ENCODE measurements around the gene PRDX4. TPM values are rescaled to one million over a fixed set of nuclear protein-coding genes. Genes with fewer than 3 reads are reported as not detected.

Gene PRDX4
- total and polyA plus RNA-seq, 12 donors, result 15.3 to 134 (median 38.8) TPM

GRCh38 chrX:23699636-23700194 lies 32.4 kb downstream of the PRDX4 start:
- no peak for TF ChIP-seq CTCF (IDR thresholded peaks at IDR 0.05)
- Histone ChIP-seq H3K27me3 (peaks cover 0 to 7% (median 0%) of the 10 kb centered on the region in 7 donors), H3K4me3 (peak overlapping the region in 2 of 10 donors; percentile 7), H3K9me3 (no peaks in the 10 kb centered on the region), H3K27ac (no peak overlapping the region), H3K36me3 (peaks cover 0 to 43% (median 5%) of the 10 kb centered on the region in 9 donors), H3K4me1 (peaks cover 0 to 2% (median 0%) of the 10 kb centered on the region in 9 donors)
- 20 to 37% methylated on average over 16 of the region's 16 CpGs for WGBS, 2 donors
- ATAC-seq (peak in 5 of 8 donors; percentile 42 to 63 (median 53)), DNase-seq (peak in 1 of 2 donors; percentile 9)
- intact Hi-C loops (cut with DNase I), result loop anchor here in 4 of 10 donors (5.0 to 10.0 kb wide), 4 partner anchors 83 to 365 kb away; partner anchors contain the start of genes APOO (in 2 of the 4), CXorf58 (in 2 of the 4) and SAT1 (in 1 of the 4)

DNA sequence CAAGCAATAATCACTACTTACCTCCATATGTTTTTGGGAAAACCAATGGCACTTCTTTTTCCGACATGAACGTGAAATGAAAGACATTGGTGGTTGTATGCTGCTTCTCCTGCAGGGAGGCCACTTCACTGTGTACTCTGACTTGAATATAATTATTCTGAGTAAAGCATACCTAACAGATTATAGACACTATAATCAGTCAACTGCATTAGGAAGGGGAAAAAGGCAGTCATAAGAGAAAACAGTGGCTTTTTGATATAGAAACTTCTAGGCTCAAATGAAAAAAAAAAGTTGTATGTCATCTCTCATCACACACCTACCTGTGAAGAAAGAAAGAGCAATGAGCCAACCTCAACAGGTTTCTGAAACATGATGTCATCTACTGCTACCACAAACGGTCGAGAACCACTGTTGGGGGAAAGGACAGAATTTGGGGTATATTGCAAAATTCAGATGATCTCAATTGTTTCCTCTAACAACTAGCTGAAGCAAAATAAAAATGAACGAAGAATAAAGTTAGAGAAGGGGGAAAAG lies 37.4 kb downstream of the PRDX4 start:
- ATAC-seq (no peak), DNase-seq (no peak)
- Histone ChIP-seq H3K36me3 (peaks cover 0 to 94% (median 14%) of the 10 kb centered on the region in 9 donors), H3K27me3 (no peaks in the 10 kb centered on the region), H3K9me3 (no peaks in the 10 kb centered on the region), H3K4me1 (no peaks in the 10 kb centered on the region), H3K4me3 (no peak overlapping the region), H3K27ac (no peak overlapping the region)
- intact Hi-C loops (cut with DNase I), result no loop called here
- no peak for TF ChIP-seq CTCF (IDR thresholded peaks at IDR 0.05)
- 90 to 94% methylated on average over 5 of the region's 5 CpGs for WGBS, 2 donors

- Histone ChIP-seq H3K27me3 (no peaks in the 10 kb centered on the region), H3K4me3 (no peak overlapping the region), H3K27ac (no peak overlapping the region), H3K4me1 (no peaks in the 10 kb centered on the region), H3K36me3 (peaks cover 0 to 98% (median 14%) of the 10 kb centered on the region in 9 donors), H3K9me3 (no peaks in the 10 kb centered on the region)
- DNase-seq, result no peak
- no peak for TF ChIP-seq CTCF (IDR thresholded peaks at IDR 0.05)
- intact Hi-C loops (cut with DNase I), result no loop called here
- ATAC-seq, result no peak
- 76 to 97% methylated on average over 5 of the region's 5 CpGs for WGBS, 2 donors
Observed at GRCh38 chrX:23705235-23705634, 37.9 kb downstream of the PRDX4 start.

GRCh38 chrX:23720117-23720677 lies 52.9 kb downstream of the PRDX4 start:
- no peaks in the 10 kb centered on the region for H3K27me3 ChIP-seq
- H3K4me1 ChIP-seq, result no peaks in the 10 kb centered on the region
- H3K9me3 ChIP-seq, result no peaks in the 10 kb centered on the region
- no peak for TF ChIP-seq CTCF (IDR thresholded peaks at IDR 0.05)
- intact Hi-C loops (cut with DNase I), result no loop called here
- WGBS, 2 donors, result 64 to 74% methylated on average over 8 of the region's 8 CpGs
- peaks cover 0 to 91% (median 3%) of the 10 kb centered on the region in 9 donors for H3K36me3 ChIP-seq
- ATAC-seq (no peak), DNase-seq (no peak)
- H3K27ac ChIP-seq, result no peak overlapping the region
- H3K4me3 ChIP-seq, result no peak overlapping the region
